ENCODE data around the gene MRPL10. TPM values are rescaled to one million over a fixed set of nuclear protein-coding genes. Genes with fewer than 3 reads are reported as not detected.
A peak's percentile ranks its signal among the peaks of the same experiment; 100 is the strongest.

The MRPL10 gene
- total and polyA plus RNA-seq, 8 donors, result 16.8 to 35.2 (median 24.1) TPM

DNA sequence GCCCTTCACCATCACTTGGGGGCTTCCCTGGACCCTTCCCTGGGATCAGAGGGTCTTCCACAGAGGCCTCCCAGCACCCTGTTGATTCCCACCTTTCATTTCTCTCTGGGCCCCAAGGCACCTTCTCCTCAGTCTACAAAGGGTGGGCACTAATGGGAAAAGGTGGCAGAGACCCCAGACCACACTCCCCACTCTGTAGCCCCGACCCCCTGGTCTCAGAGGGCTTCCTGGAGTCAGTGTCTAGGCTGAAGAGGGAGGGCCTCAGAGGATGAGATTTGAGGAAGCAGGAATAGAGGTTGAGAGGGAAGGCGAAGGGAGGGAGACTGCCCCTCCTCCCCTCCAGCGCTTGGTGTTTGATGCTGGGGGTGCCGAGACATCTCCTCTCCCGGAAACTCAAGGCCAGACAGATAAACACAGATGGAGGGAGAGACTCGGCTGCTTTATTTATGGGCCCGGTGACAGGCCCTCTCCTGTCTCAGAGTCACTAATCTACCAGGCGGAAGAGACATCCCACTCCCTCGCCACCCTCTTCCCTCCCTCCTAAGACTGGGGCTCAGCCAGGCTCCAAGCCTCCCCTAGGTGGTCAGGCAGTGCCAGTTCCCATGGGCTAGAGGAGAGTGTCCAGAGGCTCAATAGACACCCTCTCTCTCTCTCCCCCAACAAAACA is 46.2 kb upstream of the MRPL10 start:
- Histone ChIP-seq H3K27ac (no peak overlapping the region), H3K27me3 (no peaks in the 10 kb centered on the region), H3K9me3 (no peaks in the 10 kb centered on the region), H3K4me1 (no peaks in the 10 kb centered on the region), H3K4me3 (no peak overlapping the region), H3K36me3 (no peaks in the 10 kb centered on the region)
- intact Hi-C loops (cut with DNase I), result no loop called here
- ATAC-seq, result no peak
- no peak for FAIRE-seq
- TF ChIP-seq, protein P1, sequence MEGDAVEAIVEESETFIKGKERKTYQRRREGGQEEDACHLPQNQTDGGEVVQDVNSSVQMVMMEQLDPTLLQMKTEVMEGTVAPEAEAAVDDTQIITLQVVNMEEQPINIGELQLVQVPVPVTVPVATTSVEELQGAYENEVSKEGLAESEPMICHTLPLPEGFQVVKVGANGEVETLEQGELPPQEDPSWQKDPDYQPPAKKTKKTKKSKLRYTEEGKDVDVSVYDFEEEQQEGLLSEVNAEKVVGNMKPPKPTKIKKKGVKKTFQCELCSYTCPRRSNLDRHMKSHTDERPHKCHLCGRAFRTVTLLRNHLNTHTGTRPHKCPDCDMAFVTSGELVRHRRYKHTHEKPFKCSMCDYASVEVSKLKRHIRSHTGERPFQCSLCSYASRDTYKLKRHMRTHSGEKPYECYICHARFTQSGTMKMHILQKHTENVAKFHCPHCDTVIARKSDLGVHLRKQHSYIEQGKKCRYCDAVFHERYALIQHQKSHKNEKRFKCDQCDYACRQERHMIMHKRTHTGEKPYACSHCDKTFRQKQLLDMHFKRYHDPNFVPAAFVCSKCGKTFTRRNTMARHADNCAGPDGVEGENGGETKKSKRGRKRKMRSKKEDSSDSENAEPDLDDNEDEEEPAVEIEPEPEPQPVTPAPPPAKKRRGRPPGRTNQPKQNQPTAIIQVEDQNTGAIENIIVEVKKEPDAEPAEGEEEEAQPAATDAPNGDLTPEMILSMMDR (IDR thresholded peaks at IDR 0.05), result no peak
- WGBS, 2 donors, result 50 to 59% methylated on average over 9 of the region's 9 CpGs
- DNase-seq, result no peak

DNA sequence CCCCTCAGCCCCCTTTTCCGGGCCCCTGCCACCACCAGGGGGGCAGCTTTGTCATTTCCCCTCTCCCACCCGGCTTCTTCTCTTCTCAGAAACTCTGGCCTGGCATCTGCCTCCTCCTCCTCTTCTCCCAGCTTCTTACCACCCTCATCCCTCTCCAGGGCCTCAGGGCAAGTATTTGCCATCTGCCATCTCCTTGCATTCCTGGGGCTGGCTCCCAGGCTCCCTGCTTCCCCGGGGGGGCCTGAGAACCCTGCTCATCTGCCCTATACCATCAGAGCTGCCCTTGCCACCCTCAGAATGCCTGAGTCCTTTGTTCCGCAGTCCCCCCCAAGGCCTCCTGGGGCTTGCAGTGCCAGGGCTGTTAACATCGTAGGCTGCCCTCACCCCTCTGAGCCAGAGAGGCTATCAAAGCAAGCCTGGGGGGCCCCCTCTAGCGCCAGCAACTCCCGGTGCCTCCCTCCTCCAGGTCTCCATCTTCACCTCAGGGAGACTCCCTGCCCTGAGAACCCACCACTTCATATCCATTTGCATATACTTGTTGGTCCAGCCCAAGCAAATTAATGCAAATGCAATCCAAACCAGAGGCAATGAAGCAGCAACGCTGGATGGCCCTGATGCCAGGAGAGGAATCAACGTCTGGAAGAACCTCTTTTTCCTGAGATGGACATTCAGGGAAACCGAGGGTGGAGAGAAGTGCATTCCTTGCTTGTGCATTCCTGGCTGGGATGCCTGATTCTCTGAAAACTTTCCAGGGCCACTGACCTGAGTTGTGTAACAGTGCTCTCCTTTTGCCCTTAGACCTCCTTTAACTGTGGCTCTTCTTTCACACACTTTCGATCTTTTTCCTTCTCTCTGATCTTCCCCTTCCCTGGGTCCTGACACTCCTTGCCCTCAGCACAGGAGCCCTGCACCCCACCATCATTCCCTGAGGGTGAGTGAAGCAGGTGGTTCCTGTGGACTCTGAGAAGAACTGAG is 44.0 kb upstream of the MRPL10 start:
- intact Hi-C loops (cut with DNase I), result no loop called here
- H3K4me1 ChIP-seq, result no peaks in the 10 kb centered on the region
- no peak overlapping the region for H3K4me3 ChIP-seq
- DNase-seq, result no peak
- no peak for FAIRE-seq
- no peak for ATAC-seq
- H3K27me3 ChIP-seq, result peaks cover 0 to 5% (median 0%) of the 10 kb centered on the region in 4 donors
- no peaks in the 10 kb centered on the region for H3K9me3 ChIP-seq
- no peak overlapping the region for H3K27ac ChIP-seq
- H3K36me3 ChIP-seq, result no peaks in the 10 kb centered on the region
- TF ChIP-seq, protein P1 (IDR thresholded peaks at IDR 0.05), result no peak
- WGBS, 2 donors, result 49 to 57% methylated on average over 11 of the region's 11 CpGs

DNA sequence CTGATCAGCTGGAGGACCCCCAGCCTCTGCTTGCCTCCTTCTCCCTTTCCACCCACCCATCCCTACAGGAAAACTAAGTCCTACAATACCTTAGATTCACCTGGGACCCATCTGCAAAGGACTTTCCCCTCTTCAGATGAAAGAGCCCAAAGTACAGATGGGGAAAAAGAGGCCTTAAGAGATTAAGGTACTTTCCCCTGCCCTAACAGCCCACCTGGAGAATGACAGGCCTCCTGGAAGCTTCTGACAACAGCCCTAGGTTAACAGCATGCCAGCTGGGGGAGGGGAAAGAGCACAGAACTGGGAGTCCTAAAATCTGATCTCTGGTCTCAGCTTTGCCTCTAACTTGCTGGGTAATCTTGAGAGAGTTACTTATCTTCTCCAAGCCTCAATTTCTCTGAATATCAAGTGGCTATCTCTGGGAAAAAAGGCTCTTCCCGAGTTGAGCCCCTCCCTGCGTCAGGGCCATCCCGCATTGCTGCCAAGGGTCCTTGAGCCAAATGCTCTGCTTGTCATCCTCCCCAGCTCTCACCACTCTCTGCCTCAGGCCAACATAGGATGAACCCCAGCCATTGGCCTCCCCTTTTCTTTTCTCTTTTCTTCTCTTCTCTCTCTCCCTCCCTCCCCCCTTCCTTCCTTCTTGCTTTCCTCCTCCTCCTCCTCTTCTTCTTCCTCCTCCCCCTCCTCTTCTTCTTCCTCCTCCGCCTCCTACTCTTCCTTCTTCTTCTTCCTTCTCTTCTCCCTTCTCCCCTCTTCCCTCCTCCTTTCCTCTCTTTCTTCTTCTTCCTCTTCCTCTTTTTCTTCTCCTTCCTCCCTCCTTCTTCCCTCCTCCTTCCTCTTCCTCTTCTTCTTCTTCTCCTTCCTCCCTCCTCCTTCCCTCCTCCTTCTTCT is 42.1 kb upstream of the MRPL10 start:
- intact Hi-C loops (cut with DNase I), result no loop called here
- Histone ChIP-seq H3K36me3 (no peaks in the 10 kb centered on the region), H3K4me3 (no peak overlapping the region), H3K27ac (no peak overlapping the region), H3K9me3 (no peaks in the 10 kb centered on the region), H3K27me3 (peaks cover 0 to 5% (median 0%) of the 10 kb centered on the region in 4 donors), H3K4me1 (no peaks in the 10 kb centered on the region)
- TF ChIP-seq, protein P1 (IDR thresholded peaks at IDR 0.05), result no peak
- DNase-seq, result no peak
- no peak for ATAC-seq
- 60 to 65% methylated on average over 4 of the region's 4 CpGs for WGBS, 2 donors
- FAIRE-seq, result no peak

DNA sequence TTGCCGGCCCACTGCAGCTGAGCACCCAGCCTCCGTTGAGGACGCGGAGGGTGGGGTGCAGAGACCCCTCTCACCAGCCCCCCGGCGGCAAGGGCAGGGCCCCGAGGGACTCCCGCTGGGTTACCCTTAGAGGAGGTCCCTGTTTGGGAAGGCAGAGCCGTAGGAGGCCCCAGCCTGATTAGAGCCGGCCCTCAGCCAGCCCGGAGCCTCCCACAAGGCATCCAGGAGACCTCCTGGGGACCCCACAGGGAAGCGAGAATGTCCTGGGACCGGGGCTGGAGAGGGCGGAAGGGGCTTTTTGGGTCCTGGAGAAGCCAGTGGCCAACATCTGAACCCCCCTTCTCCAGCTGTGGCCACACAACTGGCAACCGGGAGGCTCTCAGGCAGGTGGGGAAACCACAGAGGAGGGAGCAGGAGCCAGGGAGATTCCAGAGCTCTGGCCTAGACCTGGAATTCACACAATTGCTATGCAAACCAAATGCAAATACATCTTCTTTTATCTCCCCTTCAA is 41.4 kb upstream of the MRPL10 start:
- Histone ChIP-seq H3K9me3 (no peaks in the 10 kb centered on the region), H3K36me3 (no peaks in the 10 kb centered on the region), H3K27me3 (peaks cover 0 to 5% (median 0%) of the 10 kb centered on the region in 4 donors), H3K27ac (no peak overlapping the region), H3K4me1 (no peaks in the 10 kb centered on the region), H3K4me3 (no peak overlapping the region)
- FAIRE-seq (no peak), DNase-seq (no peak), ATAC-seq (peak in 1 of 4 donors; percentile 81)
- TF ChIP-seq, protein P1 (IDR thresholded peaks at IDR 0.05), result no peak
- intact Hi-C loops (cut with DNase I), result no loop called here
- 31 to 35% methylated on average over 15 of the region's 15 CpGs for WGBS, 2 donors

All from pancreas (tissue), 10 donors.